ENCODE results near the gene MAN2A1. TPM values are rescaled to one million over a fixed set of nuclear protein-coding genes. Genes with fewer than 3 reads are reported as not detected.

MAN2A1 gene
- total RNA-seq, 2 experiments from 2014 or later, result 23.0 to 28.7 TPM

GRCh38 chr5:109803854-109804253 lies 114.1 kb downstream of the MAN2A1 start:
- no peaks in the 10 kb centered on the region for H3K79me2 ChIP-seq (ENCODE audit: insufficient read depth, low read depth, low read length)
- H3K27ac ChIP-seq (ENCODE audit: low read depth, low read length, poor library complexity, severe bottlenecking), result no peak overlapping the region
- intact Hi-C loops (cut with micrococcal nuclease; ENCODE audit: unreplicated experiment), result no loop called here
- no peak overlapping the region for H3K4me2 ChIP-seq (ENCODE audit: low read length)
- H3K4me3 ChIP-seq (ENCODE audit: low read depth, low read length, poor library complexity, severe bottlenecking), result no peak overlapping the region
- no peaks in the 10 kb centered on the region for H3K4me1 ChIP-seq (ENCODE audit: insufficient read depth, low read length, poor library complexity, severe bottlenecking)
- no peaks in the 10 kb centered on the region for H3K36me3 ChIP-seq (ENCODE audit: insufficient read depth, low read length)
- no peak overlapping the region for H2AFZ ChIP-seq (ENCODE audit: low read length)
- ChIA-PET CTCF (ENCODE audit: unreplicated experiment) (no interaction called here), POLR2A (interaction anchor here (1.0 to 1.4 kb wide), 2 partner anchors 9 to 18 kb away, joined by 4 to 5 read pairs; no protein-coding TSS in a partner anchor)
- no TSS peak for BruUV-seq (replicated peaks)
- H3K9me3 ChIP-seq (ENCODE audit: low read length), result no peaks in the 10 kb centered on the region
- no peaks in the 10 kb centered on the region for H4K20me1 ChIP-seq (ENCODE audit: insufficient read depth, low read length)
- DNase-seq (ENCODE audit: low spot score), result no peak
- H3K9me2 ChIP-seq (ENCODE audit: insufficient read depth, low read length), result no peaks in the 10 kb centered on the region
- no peak for TF ChIP-seq EZH2phosphoT487 (IDR thresholded peaks at IDR 0.05; ENCODE audit: borderline replicate concordance, low read depth, low read length)
- TF ChIP-seq, protein P1, sequence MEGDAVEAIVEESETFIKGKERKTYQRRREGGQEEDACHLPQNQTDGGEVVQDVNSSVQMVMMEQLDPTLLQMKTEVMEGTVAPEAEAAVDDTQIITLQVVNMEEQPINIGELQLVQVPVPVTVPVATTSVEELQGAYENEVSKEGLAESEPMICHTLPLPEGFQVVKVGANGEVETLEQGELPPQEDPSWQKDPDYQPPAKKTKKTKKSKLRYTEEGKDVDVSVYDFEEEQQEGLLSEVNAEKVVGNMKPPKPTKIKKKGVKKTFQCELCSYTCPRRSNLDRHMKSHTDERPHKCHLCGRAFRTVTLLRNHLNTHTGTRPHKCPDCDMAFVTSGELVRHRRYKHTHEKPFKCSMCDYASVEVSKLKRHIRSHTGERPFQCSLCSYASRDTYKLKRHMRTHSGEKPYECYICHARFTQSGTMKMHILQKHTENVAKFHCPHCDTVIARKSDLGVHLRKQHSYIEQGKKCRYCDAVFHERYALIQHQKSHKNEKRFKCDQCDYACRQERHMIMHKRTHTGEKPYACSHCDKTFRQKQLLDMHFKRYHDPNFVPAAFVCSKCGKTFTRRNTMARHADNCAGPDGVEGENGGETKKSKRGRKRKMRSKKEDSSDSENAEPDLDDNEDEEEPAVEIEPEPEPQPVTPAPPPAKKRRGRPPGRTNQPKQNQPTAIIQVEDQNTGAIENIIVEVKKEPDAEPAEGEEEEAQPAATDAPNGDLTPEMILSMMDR (conservative IDR thresholded peaks at IDR 0.05; ENCODE audit: low read length), result no peak

- H3K36me3 ChIP-seq (ENCODE audit: insufficient read depth, low read length), result no peaks in the 10 kb centered on the region
- ChIA-PET CTCF (ENCODE audit: unreplicated experiment) (no interaction called here), POLR2A (no interaction called here)
- DNase-seq (ENCODE audit: low spot score), result no peak
- intact Hi-C loops (cut with micrococcal nuclease; ENCODE audit: unreplicated experiment), result no loop called here
- BruUV-seq (replicated peaks), result no TSS peak
- no peaks in the 10 kb centered on the region for H3K9me3 ChIP-seq (ENCODE audit: low read length)
- no peaks in the 10 kb centered on the region for H3K79me2 ChIP-seq (ENCODE audit: insufficient read depth, low read depth, low read length)
- H4K20me1 ChIP-seq (ENCODE audit: insufficient read depth, low read length), result no peaks in the 10 kb centered on the region
- H2AFZ ChIP-seq (ENCODE audit: low read length), result no peak overlapping the region
- no peak overlapping the region for H3K4me2 ChIP-seq (ENCODE audit: low read length)
- TF ChIP-seq, protein P1 (conservative IDR thresholded peaks at IDR 0.05; ENCODE audit: low read length), result no peak
- no peak for TF ChIP-seq EZH2phosphoT487 (IDR thresholded peaks at IDR 0.05; ENCODE audit: borderline replicate concordance, low read depth, low read length)
- H3K4me1 ChIP-seq (ENCODE audit: insufficient read depth, low read length, poor library complexity, severe bottlenecking), result no peaks in the 10 kb centered on the region
- H3K4me3 ChIP-seq (ENCODE audit: low read depth, low read length, poor library complexity, severe bottlenecking), result no peak overlapping the region
- H3K9me2 ChIP-seq (ENCODE audit: insufficient read depth, low read length), result no peaks in the 10 kb centered on the region
- H3K27ac ChIP-seq (ENCODE audit: low read depth, low read length, poor library complexity, severe bottlenecking), result no peak overlapping the region
Observed at GRCh38 chr5:109805472-109805871, 115.7 kb downstream of the MAN2A1 start.

DNA sequence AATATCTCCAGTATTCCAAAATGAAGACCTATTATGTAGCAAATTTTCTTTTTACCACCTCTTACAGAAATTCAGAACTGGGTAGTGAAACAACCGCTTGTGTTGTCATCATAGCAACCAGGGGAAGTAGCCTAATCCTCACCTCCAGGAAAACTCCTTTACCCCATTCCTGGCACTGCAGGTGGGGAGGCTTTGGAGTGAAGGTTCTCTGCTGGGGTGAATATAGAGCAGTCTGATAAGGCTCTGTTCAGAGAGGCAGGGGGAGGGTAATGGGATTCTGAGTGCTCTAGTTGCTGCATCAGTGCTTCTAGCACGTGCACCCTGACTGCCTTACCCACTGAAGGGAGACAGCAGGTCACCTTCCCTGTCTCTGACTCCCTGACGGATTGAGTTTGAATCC lies 116.2 kb downstream of the MAN2A1 start:
- Histone ChIP-seq H3K4me1 (ENCODE audit: insufficient read depth, low read length, poor library complexity, severe bottlenecking) (no peaks in the 10 kb centered on the region), H3K9me2 (ENCODE audit: insufficient read depth, low read length) (no peaks in the 10 kb centered on the region), H2AFZ (ENCODE audit: low read length) (no peak overlapping the region), H3K79me2 (ENCODE audit: insufficient read depth, low read depth, low read length) (no peaks in the 10 kb centered on the region), H3K36me3 (ENCODE audit: insufficient read depth, low read length) (no peaks in the 10 kb centered on the region), H3K27ac (ENCODE audit: low read depth, low read length, poor library complexity, severe bottlenecking) (no peak overlapping the region), H4K20me1 (ENCODE audit: insufficient read depth, low read length) (no peaks in the 10 kb centered on the region), H3K9me3 (ENCODE audit: low read length) (no peaks in the 10 kb centered on the region), H3K4me3 (ENCODE audit: low read depth, low read length, poor library complexity, severe bottlenecking) (no peak overlapping the region), H3K4me2 (ENCODE audit: low read length) (no peak overlapping the region)
- intact Hi-C loops (cut with micrococcal nuclease; ENCODE audit: unreplicated experiment), result no loop called here
- BruUV-seq (replicated peaks), result no TSS peak
- ChIA-PET CTCF (ENCODE audit: unreplicated experiment) (no interaction called here), POLR2A (interaction anchor here (0.7 to 1.3 kb wide), 3 partner anchors 9 to 21 kb away, joined by 3 read pairs; no protein-coding TSS in a partner anchor)
- TF ChIP-seq EZH2phosphoT487 (IDR thresholded peaks at IDR 0.05; ENCODE audit: borderline replicate concordance, low read depth, low read length), result no peak
- TF ChIP-seq, protein P1 (conservative IDR thresholded peaks at IDR 0.05; ENCODE audit: low read length), result no peak
- no peak for DNase-seq (ENCODE audit: low spot score)
